ENCODE data around the gene DCTN3.

The DCTN3 gene

GRCh38 chr9:34570809-34571480 lies 49.4 kb downstream of the DCTN3 start:
- no peak overlapping the region for H2AFZ ChIP-seq (ENCODE audit: insufficient read depth, low read length, poor library complexity)
- no CpG with 5 or more reads among the region's 7 CpGs for WGBS (ENCODE audit: extremely low coverage, insufficient coverage, insufficient read length)
- H3K79me2 ChIP-seq (ENCODE audit: control insufficient read depth, insufficient read depth, low read length, poor library complexity): no peaks in the 10 kb centered on the region
- H3K18ac ChIP-seq (ENCODE audit: low read length): no peak overlapping the region
- no peak overlapping the region for H3K14ac ChIP-seq (ENCODE audit: low read length)
- H4K8ac ChIP-seq (ENCODE audit: low read depth, low read length): no peak overlapping the region
- no peak overlapping the region for H4K12ac ChIP-seq (ENCODE audit: low read depth, low read length)
- H3K4me3 ChIP-seq (ENCODE audit: low read depth, low read length): no peak overlapping the region
- H3K27me3 ChIP-seq (ENCODE audit: insufficient read depth, low read length): no peaks in the 10 kb centered on the region
- no peak overlapping the region for H4K91ac ChIP-seq (ENCODE audit: low read depth, low read length)
- H3K23ac ChIP-seq (ENCODE audit: low read length): no peak overlapping the region
- no peak overlapping the region for H2BK5ac ChIP-seq (ENCODE audit: low read depth, low read length, poor library complexity)
- no peaks in the 10 kb centered on the region for H3K36me3 ChIP-seq (ENCODE audit: control insufficient read depth in 1 of 2, insufficient read depth in 2 of 2, low read length in 2 of 2)
- no peaks in the 10 kb centered on the region for H3K79me1 ChIP-seq (ENCODE audit: low read length)
- no peak overlapping the region for H3K9ac ChIP-seq (ENCODE audit: low read length)
- H3K4me1 ChIP-seq (ENCODE audit: control insufficient read depth in 1 of 2, insufficient read depth in 2 of 2, low read length in 2 of 2): no peaks in the 10 kb centered on the region
- peaks cover 2% of the 10 kb centered on the region for H3K9me3 ChIP-seq (ENCODE audit: insufficient read depth, low read depth, low read length)
- no peak overlapping the region for H3K27ac ChIP-seq (ENCODE audit: low read depth, low read length)
- no peak overlapping the region for H2BK12ac ChIP-seq (ENCODE audit: low read length)
- no peak overlapping the region for H2BK120ac ChIP-seq (ENCODE audit: insufficient read depth, low read length, poor library complexity)
- H2AK5ac ChIP-seq (ENCODE audit: low read length): no peak overlapping the region
- H3K4me2 ChIP-seq (ENCODE audit: low read length): no peak overlapping the region
- H3K4ac ChIP-seq (ENCODE audit: low read depth, low read length): no peak overlapping the region
- DNase-seq: no peak

GRCh38 chr9:34570376-34570775 lies 49.9 kb downstream of the DCTN3 start:
- Histone ChIP-seq H3K36me3 (ENCODE audit: control insufficient read depth in 1 of 2, insufficient read depth in 2 of 2, low read length in 2 of 2) (no peaks in the 10 kb centered on the region), H2BK5ac (ENCODE audit: low read depth, low read length, poor library complexity) (no peak overlapping the region), H2AFZ (ENCODE audit: insufficient read depth, low read length, poor library complexity) (no peak overlapping the region), H3K9ac (ENCODE audit: low read length) (no peak overlapping the region), H3K27me3 (ENCODE audit: insufficient read depth, low read length) (no peaks in the 10 kb centered on the region), H3K18ac (ENCODE audit: low read length) (no peak overlapping the region), H2AK5ac (ENCODE audit: low read length) (no peak overlapping the region), H2BK12ac (ENCODE audit: low read length) (no peak overlapping the region), H2BK120ac (ENCODE audit: insufficient read depth, low read length, poor library complexity) (no peak overlapping the region), H3K4me2 (ENCODE audit: low read length) (no peak overlapping the region), H3K79me1 (ENCODE audit: low read length) (no peaks in the 10 kb centered on the region), H3K23ac (ENCODE audit: low read length) (no peak overlapping the region), H3K4me1 (ENCODE audit: control insufficient read depth in 1 of 2, insufficient read depth in 2 of 2, low read length in 2 of 2) (no peaks in the 10 kb centered on the region), H3K9me3 (ENCODE audit: insufficient read depth, low read depth, low read length) (peaks cover 2% of the 10 kb centered on the region), H3K4me3 (ENCODE audit: low read depth, low read length) (no peak overlapping the region), H4K8ac (ENCODE audit: low read depth, low read length) (no peak overlapping the region), H4K12ac (ENCODE audit: low read depth, low read length) (no peak overlapping the region), H3K14ac (ENCODE audit: low read length) (no peak overlapping the region), H3K4ac (ENCODE audit: low read depth, low read length) (no peak overlapping the region), H3K27ac (ENCODE audit: low read depth, low read length) (no peak overlapping the region), H4K91ac (ENCODE audit: low read depth, low read length) (no peak overlapping the region), H3K79me2 (ENCODE audit: control insufficient read depth, insufficient read depth, low read length, poor library complexity) (no peaks in the 10 kb centered on the region)
- WGBS (ENCODE audit: extremely low coverage, insufficient coverage, insufficient read length): no CpG with 5 or more reads among the region's 11 CpGs
- no peak for DNase-seq

- Histone ChIP-seq H2BK5ac (ENCODE audit: low read depth, low read length, poor library complexity) (no peak overlapping the region), H3K79me2 (ENCODE audit: control insufficient read depth, insufficient read depth, low read length, poor library complexity) (no peaks in the 10 kb centered on the region), H2BK120ac (ENCODE audit: insufficient read depth, low read length, poor library complexity) (no peak overlapping the region), H4K91ac (ENCODE audit: low read depth, low read length) (no peak overlapping the region), H3K18ac (ENCODE audit: low read length) (no peak overlapping the region), H2BK12ac (ENCODE audit: low read length) (no peak overlapping the region), H3K4me1 (ENCODE audit: control insufficient read depth in 1 of 2, insufficient read depth in 2 of 2, low read length in 2 of 2) (no peaks in the 10 kb centered on the region), H4K8ac (ENCODE audit: low read depth, low read length) (no peak overlapping the region), H2AFZ (ENCODE audit: insufficient read depth, low read length, poor library complexity) (no peak overlapping the region), H3K23ac (ENCODE audit: low read length) (no peak overlapping the region), H2AK5ac (ENCODE audit: low read length) (no peak overlapping the region), H3K27ac (ENCODE audit: low read depth, low read length) (no peak overlapping the region), H3K9ac (ENCODE audit: low read length) (no peak overlapping the region), H4K12ac (ENCODE audit: low read depth, low read length) (no peak overlapping the region), H3K4me2 (ENCODE audit: low read length) (no peak overlapping the region), H3K36me3 (ENCODE audit: control insufficient read depth in 1 of 2, insufficient read depth in 2 of 2, low read length in 2 of 2) (no peaks in the 10 kb centered on the region), H3K4ac (ENCODE audit: low read depth, low read length) (no peak overlapping the region), H3K4me3 (ENCODE audit: low read depth, low read length) (no peak overlapping the region), H3K79me1 (ENCODE audit: low read length) (no peaks in the 10 kb centered on the region), H3K9me3 (ENCODE audit: insufficient read depth, low read depth, low read length) (peaks cover 2% of the 10 kb centered on the region), H3K27me3 (ENCODE audit: insufficient read depth, low read length) (no peaks in the 10 kb centered on the region), H3K14ac (ENCODE audit: low read length) (no peak overlapping the region)
- no CpG with 5 or more reads among the region's 12 CpGs for WGBS (ENCODE audit: extremely low coverage, insufficient coverage, insufficient read length)
- no peak for DNase-seq
These were observed 51.5 kb downstream of the DCTN3 start for GRCh38 chr9:34568774-34569173.

- no peak overlapping the region for H4K91ac ChIP-seq (ENCODE audit: low read depth, low read length)
- no peak overlapping the region for H3K4me3 ChIP-seq (ENCODE audit: low read depth, low read length)
- H3K9me3 ChIP-seq (ENCODE audit: insufficient read depth, low read depth, low read length): peaks cover 2% of the 10 kb centered on the region
- H2AFZ ChIP-seq (ENCODE audit: insufficient read depth, low read length, poor library complexity): no peak overlapping the region
- no peak overlapping the region for H3K18ac ChIP-seq (ENCODE audit: low read length)
- no peak overlapping the region for H4K8ac ChIP-seq (ENCODE audit: low read depth, low read length)
- DNase-seq: no peak
- no CpG with 5 or more reads among the region's 7 CpGs for WGBS (ENCODE audit: extremely low coverage, insufficient coverage, insufficient read length)
- H3K79me1 ChIP-seq (ENCODE audit: low read length): no peaks in the 10 kb centered on the region
- H3K27ac ChIP-seq (ENCODE audit: low read depth, low read length): no peak overlapping the region
- H3K36me3 ChIP-seq (ENCODE audit: control insufficient read depth in 1 of 2, insufficient read depth in 2 of 2, low read length in 2 of 2): no peaks in the 10 kb centered on the region
- H3K4me2 ChIP-seq (ENCODE audit: low read length): no peak overlapping the region
- H2BK12ac ChIP-seq (ENCODE audit: low read length): no peak overlapping the region
- no peak overlapping the region for H3K23ac ChIP-seq (ENCODE audit: low read length)
- no peak overlapping the region for H3K14ac ChIP-seq (ENCODE audit: low read length)
- no peak overlapping the region for H2AK5ac ChIP-seq (ENCODE audit: low read length)
- H3K9ac ChIP-seq (ENCODE audit: low read length): no peak overlapping the region
- no peak overlapping the region for H2BK120ac ChIP-seq (ENCODE audit: insufficient read depth, low read length, poor library complexity)
- no peaks in the 10 kb centered on the region for H3K79me2 ChIP-seq (ENCODE audit: control insufficient read depth, insufficient read depth, low read length, poor library complexity)
- no peak overlapping the region for H3K4ac ChIP-seq (ENCODE audit: low read depth, low read length)
- H4K12ac ChIP-seq (ENCODE audit: low read depth, low read length): no peak overlapping the region
- no peaks in the 10 kb centered on the region for H3K4me1 ChIP-seq (ENCODE audit: control insufficient read depth in 1 of 2, insufficient read depth in 2 of 2, low read length in 2 of 2)
- no peak overlapping the region for H2BK5ac ChIP-seq (ENCODE audit: low read depth, low read length, poor library complexity)
- no peaks in the 10 kb centered on the region for H3K27me3 ChIP-seq (ENCODE audit: insufficient read depth, low read length)
These were observed 52.2 kb downstream of the DCTN3 start for GRCh38 chr9:34568133-34568532.
